NCI-H1436 treated with DMSO at 0.1 percent for 48 hours (cell line): ENCODE results near the gene SEMA5B.

ENCODE experiments used
- DNase-seq: peaks from one replicate; lab custom pipeline; 2025; lab: John Stamatoyannopoulos, UW

The SEMA5B gene

GRCh38 chr3:123054931-123055330 lies 27.4 kb upstream of the SEMA5B start:
- DNase-seq, result no peak

GRCh38 chr3:123054109-123054778 lies 26.7 kb upstream of the SEMA5B start:
- DNase-seq, result no peak

DNA sequence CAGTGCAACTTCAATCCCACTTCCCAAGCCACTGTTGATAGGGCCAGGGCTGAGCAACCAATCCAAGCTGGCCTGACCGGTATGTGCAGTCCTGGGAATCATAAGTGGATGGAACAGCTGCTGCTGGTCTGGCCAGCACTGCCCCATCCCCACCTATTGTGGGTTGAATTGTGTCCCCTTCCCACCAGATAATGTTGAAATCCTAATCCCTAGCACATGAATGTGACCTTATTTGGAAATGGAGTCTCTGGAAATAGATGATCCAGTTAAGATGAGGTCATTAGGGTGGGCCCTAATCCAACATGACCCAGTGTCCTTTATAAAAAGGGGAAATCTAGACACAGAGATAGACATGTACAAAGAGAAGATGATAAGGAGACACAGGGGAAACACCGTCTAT lies 25.5 kb upstream of the SEMA5B start:
- DNase-seq, result no peak

- no peak for DNase-seq
Measured at GRCh38 chr3:123050666-123051065, 23.1 kb upstream of the SEMA5B start.

DNA sequence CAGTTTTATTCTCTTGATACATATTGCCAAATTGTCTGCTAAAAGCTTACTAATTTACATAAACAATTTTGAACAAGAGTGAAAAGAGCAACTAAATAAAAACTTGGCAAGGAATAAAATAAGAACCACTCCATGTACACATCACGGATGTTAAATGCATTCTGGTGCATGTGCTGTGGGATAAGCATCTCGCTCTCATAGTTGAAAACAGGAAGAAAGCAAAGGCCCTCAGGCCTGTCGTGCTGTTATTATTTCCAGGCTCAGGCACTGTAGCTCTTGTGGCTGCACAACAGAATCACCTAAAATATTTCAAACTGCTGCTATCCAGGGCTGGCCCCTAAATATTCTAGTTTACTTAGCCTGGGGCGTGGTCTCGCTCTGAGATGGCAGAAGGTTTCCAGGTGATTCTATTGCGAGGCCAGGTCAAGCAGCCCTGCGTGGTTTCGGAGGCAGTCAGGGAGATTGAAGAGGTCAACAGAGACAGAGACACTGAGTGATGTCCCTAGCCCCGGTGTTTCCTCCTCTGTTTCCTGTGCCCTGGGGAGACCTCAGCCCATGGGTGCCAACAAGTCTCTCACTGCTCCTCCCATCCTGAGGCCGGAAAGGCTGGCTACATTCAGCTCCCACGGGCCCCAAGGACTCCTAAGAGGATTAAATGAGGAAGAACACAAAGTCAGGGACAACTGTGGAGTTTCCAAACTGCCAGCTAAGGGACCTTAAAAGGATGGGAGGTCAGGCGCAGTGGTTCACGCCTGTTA lies 21.1 kb upstream of the SEMA5B start:
- DNase-seq, result no peak

GRCh38 chr3:123047062-123047319 lies 19.4 kb upstream of the SEMA5B start:
- DNase-seq, result no peak

GRCh38 chr3:123046262-123047061 lies 18.9 kb upstream of the SEMA5B start:
- DNase-seq, result no peak

DNA sequence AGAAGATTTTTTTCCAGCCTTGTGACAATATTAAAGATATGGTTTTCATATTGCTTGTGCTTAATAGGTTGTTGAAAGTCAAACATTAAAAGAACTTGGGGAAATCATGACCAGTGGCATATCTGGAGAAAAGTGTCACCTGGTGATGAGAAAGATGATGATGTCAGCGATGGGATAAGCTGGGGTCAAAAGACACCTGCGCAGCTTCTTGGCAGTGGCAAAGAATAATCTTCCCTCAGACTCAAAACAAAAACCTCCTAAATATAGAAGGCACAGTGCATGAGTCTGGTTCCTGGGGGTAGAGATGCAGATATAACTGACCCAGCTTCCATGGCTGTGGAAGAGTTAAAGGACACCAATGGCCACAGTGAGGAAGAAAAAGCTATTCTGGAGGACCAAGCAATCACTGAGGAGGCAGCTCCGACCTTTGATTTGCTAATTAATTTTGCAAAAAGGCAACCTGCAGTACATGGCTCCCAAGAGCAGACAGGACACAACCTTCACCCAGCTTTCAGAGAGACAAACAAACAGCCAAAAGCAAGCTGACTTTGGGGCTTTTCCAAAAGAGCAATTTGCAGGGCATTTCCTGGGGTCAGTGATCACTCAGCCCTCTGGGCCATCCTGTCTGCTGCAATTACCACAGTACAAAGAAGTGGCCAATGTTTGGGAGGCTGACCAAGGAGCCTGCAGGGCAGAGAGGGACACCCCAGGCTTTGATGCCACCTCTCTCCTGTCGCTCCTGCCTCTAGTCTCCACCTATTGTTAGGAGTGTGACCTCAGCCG lies 17.6 kb upstream of the SEMA5B start:
- no peak for DNase-seq

- no peak for DNase-seq
Measured at GRCh38 chr3:123042413-123042812, 14.8 kb upstream of the SEMA5B start.

- no peak for DNase-seq
Measured at GRCh38 chr3:123039178-123039577, 11.6 kb upstream of the SEMA5B start.

DNA sequence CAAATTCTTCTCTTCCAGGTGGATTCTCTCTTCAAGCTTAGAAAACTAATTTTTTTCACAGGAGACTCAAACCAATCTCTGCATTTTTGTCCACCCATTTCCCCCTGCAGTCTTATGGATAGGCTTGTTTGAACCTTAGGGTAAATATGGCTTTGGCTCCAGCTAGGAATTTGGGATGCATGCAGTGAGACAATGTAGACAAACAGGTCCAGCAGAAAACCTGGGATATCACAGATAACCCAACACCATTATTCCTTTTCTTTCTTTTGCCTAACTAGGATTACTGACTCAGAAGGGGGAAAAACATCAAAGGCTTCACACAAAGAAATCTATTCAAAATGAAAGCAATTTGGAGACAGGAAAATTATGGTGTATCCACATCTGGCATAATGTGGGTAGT lies 11.2 kb upstream of the SEMA5B start:
- DNase-seq, result no peak

- DNase-seq, result no peak
Measured at GRCh38 chr3:123037015-123037375, 9.4 kb upstream of the SEMA5B start.

- DNase-seq, result no peak
Measured at GRCh38 chr3:123036352-123037014, 8.9 kb upstream of the SEMA5B start.

GRCh38 chr3:123034996-123035395 lies 7.4 kb upstream of the SEMA5B start:
- no peak for DNase-seq

DNA sequence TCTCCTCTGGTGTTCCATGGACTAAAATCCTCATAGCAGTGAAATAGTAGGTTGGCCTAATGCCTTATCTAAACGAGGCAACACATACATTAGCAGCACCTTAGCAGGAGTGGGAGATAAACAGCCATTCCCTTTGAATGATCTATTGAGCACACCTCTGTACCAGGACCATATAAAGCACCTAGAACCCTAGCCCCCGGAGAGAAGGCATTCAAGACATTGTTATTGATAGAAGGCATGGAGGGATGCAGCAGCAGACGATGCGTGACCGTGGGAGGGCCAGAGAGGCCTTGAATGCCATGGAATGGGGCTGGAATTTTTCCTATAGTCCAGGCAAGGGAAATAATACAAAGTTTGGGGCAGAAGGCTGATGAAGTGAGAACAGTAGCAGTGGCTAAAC lies 6.6 kb upstream of the SEMA5B start:
- DNase-seq, result no peak

- no peak for DNase-seq
Measured at GRCh38 chr3:123032057-123032456, 4.5 kb upstream of the SEMA5B start.

DNA sequence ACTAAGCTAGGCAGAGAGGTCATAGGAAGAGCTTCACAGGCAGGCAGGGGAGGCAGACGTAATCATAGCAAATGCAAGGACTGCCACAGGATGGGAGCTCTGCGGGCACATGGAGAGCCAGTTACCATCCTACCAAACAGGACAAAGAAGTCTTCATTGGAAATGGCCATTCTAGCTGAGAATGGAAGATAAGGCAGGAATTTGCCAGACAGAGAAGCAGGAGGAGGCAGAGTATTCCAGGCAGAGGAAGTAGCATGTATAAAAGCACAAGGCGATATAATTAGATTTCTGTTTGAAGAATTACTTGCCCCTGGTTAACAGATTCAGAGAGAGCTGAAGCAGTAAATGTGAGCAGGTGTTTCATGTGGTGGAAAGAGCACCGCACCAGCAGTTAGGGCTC lies 3.5 kb upstream of the SEMA5B start:
- DNase-seq, result no peak

- peak; percentile 70 for DNase-seq
Measured at GRCh38 chr3:123028233-123028828, 768 bp upstream of the SEMA5B start.

DNA sequence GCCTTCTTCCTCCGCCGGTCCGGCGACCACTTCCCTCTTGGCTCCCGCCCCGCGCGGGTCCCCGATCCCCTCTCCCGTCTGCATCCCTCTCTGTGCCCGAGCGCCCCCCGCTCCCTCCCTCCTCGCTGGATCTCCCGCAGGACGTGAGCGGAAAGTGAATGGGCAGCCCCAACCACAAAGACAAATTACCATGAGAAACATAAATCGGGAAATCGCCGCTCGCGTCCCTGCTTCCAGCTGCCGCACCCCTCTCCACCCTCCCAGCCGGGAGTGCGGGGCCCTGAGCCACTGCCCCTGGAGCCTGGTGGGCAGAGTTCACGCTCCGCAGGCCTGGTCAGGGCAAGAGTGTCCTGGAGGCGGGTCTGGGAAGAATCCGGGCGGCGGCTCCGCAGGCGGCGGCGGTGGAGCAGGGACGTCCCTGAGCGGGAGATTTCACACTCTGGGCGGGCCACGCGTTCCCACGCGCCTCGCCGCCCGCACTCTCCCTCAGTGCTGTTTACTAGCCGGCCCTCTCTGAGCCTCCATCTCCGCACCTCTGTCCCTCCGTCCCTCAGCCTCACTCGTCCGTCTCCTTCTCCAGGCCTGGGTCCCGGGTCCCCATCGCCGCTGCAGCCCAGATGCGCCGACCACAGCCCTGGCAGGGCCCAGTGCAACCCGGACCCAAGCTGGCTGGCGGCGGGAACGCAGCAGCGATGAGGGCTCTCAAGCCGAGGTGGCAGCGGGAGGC lies 835 bp downstream of the SEMA5B start:
- no peak for DNase-seq

GRCh38 chr3:123025642-123026521 lies 1.7 kb downstream of the SEMA5B start:
- no peak for DNase-seq
